Panc1 (cell line): Measurements from ENCODE around the gene DCBLD2.

ENCODE experiments used
- CTCF ChIP-seq: fragments of 450-650 bp; IDR thresholded peaks from 2 replicates; pipeline ENCODE4 v1.5.1; 2017; ENCODE audit warnings: mild to moderate bottlenecking
- POLR2AphosphoS5 ChIP-seq: IDR thresholded peaks from 2 replicates; pipeline ENCODE4 v1.6.1; 2012; ENCODE audit warnings: mild to moderate bottlenecking, low read depth, low read length, moderate library complexity
- SIN3A ChIP-seq: IDR thresholded peaks from 2 replicates; pipeline ENCODE4 v1.6.1; 2012; ENCODE audit warnings: low read depth, mild to moderate bottlenecking, low read length, moderate library complexity, borderline replicate concordance; ENCODE audit not compliant: insufficient read depth
- TCF7L2 ChIP-seq: IDR thresholded peaks from 2 replicates; pipeline ENCODE4 v1.6.1; 2011; ENCODE audit warnings: mild to moderate bottlenecking, low read depth, low read length, inconsistent platforms
- TF ChIP-seq, protein P1 (sequence below), 2 experiments: IDR thresholded peaks; 2 replicates each; pipeline ENCODE4 v1.6.1; 2011 to 2012; ENCODE audit warnings: low read depth in 2 of 2, control low read depth in 1 of 2, low read length in 1 of 2, mild to moderate bottlenecking in 1 of 2, moderate library complexity in 1 of 2; ENCODE audit not compliant: insufficient read depth in 1 of 2

DNA sequence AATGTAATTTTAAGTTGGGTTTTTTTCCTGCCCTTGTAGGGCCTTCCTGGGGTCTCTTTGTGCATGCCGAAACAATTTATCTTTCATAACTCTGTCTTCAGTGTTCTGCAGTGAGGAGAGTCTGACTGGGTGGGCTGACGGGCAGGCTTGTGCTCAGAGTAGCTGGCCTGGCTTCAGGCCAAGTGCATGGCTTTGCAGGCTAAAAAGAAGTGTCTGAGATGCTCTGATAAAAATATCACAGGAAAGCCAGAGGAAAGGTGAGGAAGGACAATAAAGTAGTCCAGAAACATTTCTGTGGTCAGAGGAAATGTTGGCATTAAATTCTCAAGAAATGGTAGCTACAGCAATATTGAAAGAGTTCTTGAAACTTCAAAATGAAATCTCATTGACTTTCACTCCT is 112.8 kb downstream of the DCBLD2 start:
- TF ChIP-seq CTCF (no peak), SIN3A (no peak), TCF7L2 (no peak), POLR2AphosphoS5 (no peak)
- TF ChIP-seq, protein P1, sequence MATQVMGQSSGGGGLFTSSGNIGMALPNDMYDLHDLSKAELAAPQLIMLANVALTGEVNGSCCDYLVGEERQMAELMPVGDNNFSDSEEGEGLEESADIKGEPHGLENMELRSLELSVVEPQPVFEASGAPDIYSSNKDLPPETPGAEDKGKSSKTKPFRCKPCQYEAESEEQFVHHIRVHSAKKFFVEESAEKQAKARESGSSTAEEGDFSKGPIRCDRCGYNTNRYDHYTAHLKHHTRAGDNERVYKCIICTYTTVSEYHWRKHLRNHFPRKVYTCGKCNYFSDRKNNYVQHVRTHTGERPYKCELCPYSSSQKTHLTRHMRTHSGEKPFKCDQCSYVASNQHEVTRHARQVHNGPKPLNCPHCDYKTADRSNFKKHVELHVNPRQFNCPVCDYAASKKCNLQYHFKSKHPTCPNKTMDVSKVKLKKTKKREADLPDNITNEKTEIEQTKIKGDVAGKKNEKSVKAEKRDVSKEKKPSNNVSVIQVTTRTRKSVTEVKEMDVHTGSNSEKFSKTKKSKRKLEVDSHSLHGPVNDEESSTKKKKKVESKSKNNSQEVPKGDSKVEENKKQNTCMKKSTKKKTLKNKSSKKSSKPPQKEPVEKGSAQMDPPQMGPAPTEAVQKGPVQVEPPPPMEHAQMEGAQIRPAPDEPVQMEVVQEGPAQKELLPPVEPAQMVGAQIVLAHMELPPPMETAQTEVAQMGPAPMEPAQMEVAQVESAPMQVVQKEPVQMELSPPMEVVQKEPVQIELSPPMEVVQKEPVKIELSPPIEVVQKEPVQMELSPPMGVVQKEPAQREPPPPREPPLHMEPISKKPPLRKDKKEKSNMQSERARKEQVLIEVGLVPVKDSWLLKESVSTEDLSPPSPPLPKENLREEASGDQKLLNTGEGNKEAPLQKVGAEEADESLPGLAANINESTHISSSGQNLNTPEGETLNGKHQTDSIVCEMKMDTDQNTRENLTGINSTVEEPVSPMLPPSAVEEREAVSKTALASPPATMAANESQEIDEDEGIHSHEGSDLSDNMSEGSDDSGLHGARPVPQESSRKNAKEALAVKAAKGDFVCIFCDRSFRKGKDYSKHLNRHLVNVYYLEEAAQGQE (IDR thresholded peaks at IDR 0.05; ENCODE audit: insufficient read depth in 1 of 2, low read depth in 2 of 2, low read length in 1 of 2): no peak
